ENCODE results near the gene RHBDL3.
"Not testable (repeated sequence)": the region's sequence is repeated elsewhere in the genome, so short reads cannot be mapped to it uniquely, and the experiment has no call there.

The RHBDL3 gene

GRCh38 chr17:32348483-32348800 is 82.8 kb downstream of the RHBDL3 start:
- Mint-ChIP-seq H3K36me3 (peaks cover 6% of the 10 kb centered on the region), H3K9me3 (ENCODE audit: low read depth) (no peaks in the 10 kb centered on the region), H3K4me3 (peak overlapping the region; percentile 58), H3K27me3 (no peaks in the 10 kb centered on the region), H3K4me1 (ENCODE audit: low read depth) (peaks cover 24% of the 10 kb centered on the region), H3K27ac (no peak overlapping the region)

- Mint-ChIP-seq H3K4me3 (peak overlapping the region; percentile 100), H3K4me1 (ENCODE audit: low read depth) (peaks cover 30% of the 10 kb centered on the region), H3K27me3 (no peaks in the 10 kb centered on the region), H3K27ac (peak overlapping the region; percentile 99), H3K36me3 (peaks cover 6% of the 10 kb centered on the region), H3K9me3 (ENCODE audit: low read depth) (no peaks in the 10 kb centered on the region)
Observed at GRCh38 chr17:32349503-32349853, 83.8 kb downstream of the RHBDL3 start.

GRCh38 chr17:32349854-32350665 is 84.4 kb downstream of the RHBDL3 start, which contains the start of gene ZNF207:
Gene ZNF207, plus strand, starts transcription at chr17:32350157. Its CDS starts 129 bp downstream, at chr17:32350286.
- Mint-ChIP-seq H3K9me3 (ENCODE audit: low read depth) (no peaks in the 10 kb centered on the region), H3K4me3 (peak within 1 kb of the TSS; percentile 100), H3K27me3 (no peaks in the 10 kb centered on the region), H3K36me3 (peaks cover 6% of the 10 kb centered on the region), H3K4me1 (ENCODE audit: low read depth) (peaks cover 35% of the 10 kb centered on the region), H3K27ac (peak within 1 kb of the TSS; percentile 99)

- Mint-ChIP-seq H3K4me3 (peak overlapping the region; percentile 100), H3K9me3 (ENCODE audit: low read depth) (no peaks in the 10 kb centered on the region), H3K27ac (peak overlapping the region; percentile 99), H3K4me1 (ENCODE audit: low read depth) (peaks cover 42% of the 10 kb centered on the region), H3K27me3 (no peaks in the 10 kb centered on the region), H3K36me3 (peaks cover 10% of the 10 kb centered on the region)
Observed at GRCh38 chr17:32350666-32351418, 85.2 kb downstream of the RHBDL3 start.

GRCh38 chr17:32352734-32353133 is 87.1 kb downstream of the RHBDL3 start:
- H3K27ac Mint-ChIP-seq, result peak overlapping the region; percentile 22
- H3K9me3 Mint-ChIP-seq (ENCODE audit: low read depth); H3K36me3 Mint-ChIP-seq; H3K27me3 Mint-ChIP-seq: not testable (repeated sequence)
- H3K4me3 Mint-ChIP-seq, result peak overlapping the region; percentile 100
- peaks cover 55% of the 10 kb centered on the region for H3K4me1 Mint-ChIP-seq (ENCODE audit: low read depth)

DNA sequence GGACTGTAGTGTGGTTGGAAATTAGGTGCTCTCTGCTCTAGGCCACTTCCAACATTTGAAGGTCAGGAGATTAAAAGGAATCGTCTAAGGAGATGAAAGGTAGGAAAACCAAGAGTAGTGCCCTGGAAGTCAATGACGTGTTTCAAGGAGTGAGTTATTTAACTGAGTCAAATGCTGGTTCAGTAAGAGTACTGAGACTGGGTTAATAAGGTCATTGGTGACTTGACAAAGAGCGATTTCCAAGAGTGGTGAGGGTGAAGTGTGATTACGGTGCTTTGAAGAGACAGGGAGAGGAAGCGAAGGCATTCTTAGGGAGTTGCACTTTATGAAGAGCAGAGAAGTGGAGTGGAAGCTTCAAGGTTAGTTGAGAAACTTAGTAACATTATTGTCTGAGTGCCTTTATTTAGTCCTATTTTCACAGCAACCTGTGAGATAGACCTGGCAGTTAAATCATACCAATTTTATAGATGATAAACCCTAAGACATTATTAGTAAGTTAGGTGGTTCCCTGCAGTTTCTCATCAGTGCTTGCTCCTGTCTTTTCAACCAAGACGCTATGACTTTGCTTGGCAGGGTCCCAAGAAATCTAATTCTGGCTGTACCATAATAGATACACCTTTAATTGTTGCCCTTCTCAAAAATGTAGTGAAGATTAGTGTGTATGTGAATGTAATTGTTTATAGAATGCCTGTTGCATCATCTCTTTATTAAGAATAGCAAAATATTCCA is 90.2 kb downstream of the RHBDL3 start:
- Mint-ChIP-seq H3K36me3 (peaks cover 10% of the 10 kb centered on the region), H3K4me1 (ENCODE audit: low read depth) (peaks cover 58% of the 10 kb centered on the region), H3K4me3 (peak overlapping the region; percentile 75), H3K9me3 (ENCODE audit: low read depth) (no peaks in the 10 kb centered on the region), H3K27me3 (no peaks in the 10 kb centered on the region), H3K27ac (peak overlapping the region; percentile 37)

- no peak overlapping the region for H3K27ac Mint-ChIP-seq
Observed at GRCh38 chr17:32356378-32356743, 90.7 kb downstream of the RHBDL3 start.

GRCh38 chr17:32356750-32357149 is 91.1 kb downstream of the RHBDL3 start:
- H3K4me1 Mint-ChIP-seq (ENCODE audit: low read depth), result peaks cover 58% of the 10 kb centered on the region
- H3K27ac Mint-ChIP-seq, result no peak overlapping the region
- no peaks in the 10 kb centered on the region for H3K9me3 Mint-ChIP-seq (ENCODE audit: low read depth)
- no peaks in the 10 kb centered on the region for H3K27me3 Mint-ChIP-seq
- peak overlapping the region; percentile 75 for H3K4me3 Mint-ChIP-seq
- peaks cover 6% of the 10 kb centered on the region for H3K36me3 Mint-ChIP-seq

More at GRCh38 chr17:32356378-32356743, 90.7 kb downstream of the RHBDL3 start:
- Mint-ChIP-seq H3K36me3 (peaks cover 8% of the 10 kb centered on the region), H3K9me3 (ENCODE audit: low read depth) (no peaks in the 10 kb centered on the region), H3K4me3 (peak overlapping the region; percentile 75), H3K27me3 (no peaks in the 10 kb centered on the region), H3K4me1 (ENCODE audit: low read depth) (peaks cover 60% of the 10 kb centered on the region)

GRCh38 chr17:32357615-32358014 is 92.0 kb downstream of the RHBDL3 start:
- H3K27ac Mint-ChIP-seq, result no peak overlapping the region
- no peaks in the 10 kb centered on the region for H3K27me3 Mint-ChIP-seq
- H3K4me3 Mint-ChIP-seq, result no peak overlapping the region
- peaks cover 6% of the 10 kb centered on the region for H3K36me3 Mint-ChIP-seq
- H3K9me3 Mint-ChIP-seq (ENCODE audit: low read depth), result no peaks in the 10 kb centered on the region
- H3K4me1 Mint-ChIP-seq (ENCODE audit: low read depth), result peaks cover 56% of the 10 kb centered on the region

DNA sequence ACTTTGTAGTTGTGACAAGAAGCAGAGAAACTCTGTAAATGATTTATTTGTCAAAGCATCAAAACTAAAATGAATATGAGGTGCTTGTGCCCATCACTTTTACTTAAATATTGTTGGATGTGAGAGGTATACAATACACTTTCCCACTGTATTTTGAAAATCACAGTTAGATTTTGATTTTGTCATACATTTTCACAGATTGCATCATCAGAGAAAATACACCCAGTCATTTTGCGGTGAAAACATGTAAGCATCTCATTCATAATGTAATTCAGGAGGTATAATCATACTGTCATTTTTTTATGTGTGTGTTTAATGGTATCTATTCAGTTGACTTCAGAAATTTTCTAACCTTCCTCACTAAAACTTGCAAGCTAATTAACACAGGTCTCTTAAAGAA is 95.6 kb downstream of the RHBDL3 start:
- Mint-ChIP-seq H3K27me3 (no peaks in the 10 kb centered on the region), H3K36me3 (peaks cover 5% of the 10 kb centered on the region), H3K4me1 (ENCODE audit: low read depth) (peaks cover 42% of the 10 kb centered on the region), H3K9me3 (ENCODE audit: low read depth) (no peaks in the 10 kb centered on the region), H3K27ac (no peak overlapping the region), H3K4me3 (no peak overlapping the region)

DNA sequence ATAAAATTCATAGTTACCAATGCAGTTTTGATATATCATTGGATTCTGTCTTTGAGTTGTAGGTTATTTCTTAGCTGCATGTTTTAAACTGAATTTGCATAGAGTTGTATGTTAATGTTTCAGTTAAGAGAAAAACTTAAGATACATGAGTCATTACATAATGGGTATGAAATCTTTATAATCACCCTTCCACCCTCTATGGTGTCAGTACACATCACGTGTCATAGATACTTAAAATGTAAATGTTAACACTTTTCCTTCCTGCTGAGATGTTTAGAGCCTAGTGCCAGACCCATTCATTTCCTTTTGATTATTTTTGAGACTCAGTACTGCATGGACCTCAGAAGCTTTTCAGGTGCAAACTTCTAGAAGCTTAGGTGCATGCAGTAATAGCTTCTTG is 104.8 kb downstream of the RHBDL3 start:
- Mint-ChIP-seq H3K9me3 (ENCODE audit: low read depth) (no peaks in the 10 kb centered on the region), H3K36me3 (peaks cover 4% of the 10 kb centered on the region), H3K4me3 (no peak overlapping the region), H3K4me1 (ENCODE audit: low read depth) (peaks cover 48% of the 10 kb centered on the region), H3K27ac (peak overlapping the region; percentile 6), H3K27me3 (no peaks in the 10 kb centered on the region)
